HG03066 (cell line): ENCODE measurements around the gene SLC7A9.

Experiments
- ATAC-seq: cut with Tn5 transposase; IDR thresholded peaks from one replicate; pipeline ENCODE4 v1.9.1; 2021; ENCODE audit warnings: low read depth; ENCODE audit not compliant: unreplicated experiment

Gene SLC7A9

DNA sequence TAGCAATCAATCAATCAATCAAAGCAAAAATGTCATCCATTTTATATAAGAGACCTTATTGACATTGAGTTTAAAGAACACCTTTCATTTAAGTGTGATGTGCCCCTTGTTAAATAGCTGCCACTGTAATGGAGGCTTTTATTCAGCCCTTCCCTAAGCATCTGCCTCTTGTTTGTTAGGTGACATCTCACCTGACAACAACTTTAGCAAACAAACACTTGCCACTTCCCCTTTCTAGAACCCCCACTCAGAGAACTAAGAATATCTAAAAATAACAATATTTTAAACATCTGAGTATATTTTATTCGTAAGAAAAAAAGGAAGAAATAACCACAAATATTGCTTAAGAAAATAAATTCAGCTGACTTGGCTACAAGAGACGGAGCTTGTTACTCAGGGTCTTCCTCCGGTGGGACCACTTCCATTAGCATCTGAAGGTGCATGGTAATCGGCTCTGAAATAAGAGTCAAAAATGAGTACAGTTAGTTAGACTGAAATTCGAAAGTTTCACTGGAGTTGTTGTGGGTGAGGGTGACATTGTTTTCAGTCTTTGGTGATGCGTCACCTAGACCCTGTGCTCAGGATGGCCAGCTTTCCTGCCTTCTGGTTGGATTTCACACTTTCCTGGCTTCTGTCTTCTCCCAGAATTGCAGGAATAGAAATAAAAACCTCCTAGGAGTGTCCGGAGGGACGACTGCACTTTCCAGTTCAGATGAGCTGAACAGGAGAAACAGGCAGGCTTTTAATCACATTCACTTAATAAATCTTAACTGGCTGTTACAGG, 39.1 kb downstream of the SLC7A9 start:
- no peak for ATAC-seq

DNA sequence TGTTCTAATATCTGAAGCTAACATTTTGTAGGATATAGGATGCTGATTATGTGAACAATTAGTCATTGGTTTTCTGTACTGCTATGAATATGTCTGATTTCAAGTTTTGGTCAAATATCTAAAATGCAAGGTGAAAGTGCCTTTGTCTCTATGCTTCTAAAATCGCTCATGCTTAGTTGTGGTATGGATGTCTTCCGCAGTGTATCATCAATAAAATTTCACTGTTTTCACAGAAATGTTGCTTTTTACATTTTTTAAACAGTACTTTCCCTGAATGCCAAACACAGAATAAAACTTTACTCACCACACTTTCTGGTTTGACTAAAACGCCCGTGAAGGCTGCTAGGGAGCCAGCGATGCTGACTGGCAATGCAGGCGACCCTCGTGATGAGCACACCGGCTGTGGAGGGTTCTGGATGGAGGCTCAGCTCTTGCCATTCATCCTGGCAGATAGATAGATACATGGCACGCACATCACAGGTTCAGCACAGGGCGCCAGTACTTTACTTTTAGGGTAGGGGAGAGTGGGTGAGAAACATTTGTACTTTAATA, 40.1 kb downstream of the SLC7A9 start:
- no peak for ATAC-seq

- ATAC-seq = no peak
These were observed 40.8 kb downstream of the SLC7A9 start for GRCh38 chr19:32828643-32829344.

- no peak for ATAC-seq
These were observed 41.4 kb downstream of the SLC7A9 start for GRCh38 chr19:32828139-32828538.

- ATAC-seq = no peak
These were observed 44.5 kb downstream of the SLC7A9 start for GRCh38 chr19:32824916-32825608.

DNA sequence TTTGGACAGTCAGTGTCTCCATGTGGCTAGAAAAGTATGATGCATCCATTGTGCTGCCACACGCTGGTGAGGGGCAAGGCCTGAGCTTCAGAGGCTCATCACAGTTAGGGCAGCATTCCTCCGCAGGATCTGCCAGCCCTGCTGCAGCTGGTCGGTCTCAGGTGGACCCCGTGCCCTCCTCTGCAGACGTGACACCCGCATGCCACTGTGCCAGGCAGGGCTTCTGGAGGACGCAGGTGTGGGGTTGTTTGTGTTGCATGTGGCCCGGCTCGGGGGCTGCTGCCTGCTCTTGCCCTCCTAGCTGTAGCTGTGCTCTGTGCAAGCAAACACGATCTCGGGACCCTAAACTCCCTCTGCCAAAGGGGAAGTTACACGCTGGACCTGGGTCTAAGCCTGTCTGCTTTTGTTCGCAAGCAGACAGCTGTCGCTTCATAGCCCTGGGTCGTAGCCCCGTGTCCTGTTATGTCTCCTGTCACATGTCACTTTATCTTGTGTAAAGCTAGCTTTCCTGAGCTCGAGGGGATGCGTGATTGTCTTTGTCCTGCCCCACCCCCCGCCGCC, 45.3 kb downstream of the SLC7A9 start:
- no peak for ATAC-seq

DNA sequence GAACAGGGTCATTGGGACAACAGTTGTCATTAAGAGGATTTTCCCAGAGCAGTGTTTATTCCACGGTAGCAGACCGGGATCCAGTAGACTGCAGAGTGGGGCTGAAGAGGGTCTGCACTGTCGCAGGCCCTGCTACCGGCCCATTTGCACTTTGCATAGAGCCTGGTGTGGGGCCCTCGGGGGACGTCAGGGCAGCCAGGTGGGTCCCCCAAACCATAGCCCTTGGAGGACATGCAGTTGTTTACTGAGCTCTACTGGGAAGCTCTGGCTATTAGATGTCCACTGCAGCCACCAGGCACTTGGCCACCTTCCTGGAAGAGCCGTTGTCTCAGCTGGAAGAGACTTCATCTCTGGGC, 45.8 kb downstream of the SLC7A9 start:
- no peak for ATAC-seq

- ATAC-seq = no peak
These were observed 46.4 kb downstream of the SLC7A9 start for GRCh38 chr19:32822916-32823746.

DNA sequence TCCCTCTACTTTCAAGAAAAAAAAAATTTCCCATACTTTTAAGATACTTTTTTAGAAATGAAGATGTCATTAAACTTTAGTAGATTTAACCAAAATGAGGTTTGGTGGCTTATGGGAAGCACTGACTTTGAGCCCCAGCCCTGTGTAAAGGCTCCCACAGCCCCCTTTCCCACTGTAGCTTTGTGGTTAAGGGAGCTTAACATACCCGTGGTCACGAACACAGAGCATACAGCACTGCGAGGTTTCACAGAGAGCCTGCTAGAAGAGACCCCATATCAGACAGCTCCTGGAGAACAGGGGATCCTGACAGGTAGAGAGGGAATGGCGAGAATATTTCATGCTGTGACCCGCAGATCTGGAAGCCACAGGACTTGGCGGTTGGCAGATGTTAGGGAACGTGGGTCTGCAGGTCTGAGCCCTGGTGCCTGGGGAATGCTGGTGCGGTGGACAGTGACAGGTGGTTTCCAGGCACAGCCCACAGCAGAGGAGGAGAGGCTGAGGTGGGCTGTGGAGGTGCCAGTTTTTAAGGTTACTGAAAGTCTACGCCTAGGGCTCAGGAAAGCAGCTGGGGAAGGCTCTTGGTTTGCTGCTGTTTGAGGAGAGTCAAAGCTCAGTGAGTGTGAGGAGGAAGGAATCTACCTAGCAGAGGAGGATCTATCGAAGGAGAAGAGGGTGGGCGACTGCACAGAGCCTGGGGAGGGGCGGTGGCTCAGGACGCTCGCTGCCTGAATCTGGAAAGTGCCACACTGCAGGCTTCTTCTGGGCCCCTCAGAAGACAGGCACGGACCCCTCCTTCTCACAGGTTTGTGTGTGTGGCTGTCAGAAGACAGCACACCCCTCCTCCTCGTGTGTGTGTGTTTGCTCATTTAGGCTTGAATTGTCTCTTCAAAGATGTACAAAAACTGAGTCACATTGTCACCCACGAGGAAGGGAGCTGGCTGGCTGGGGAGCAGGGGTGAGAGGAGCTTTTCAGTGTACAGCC, 49.9 kb downstream of the SLC7A9 start:
- no peak for ATAC-seq

GRCh38 chr19:32818536-32818935, 51.0 kb downstream of the SLC7A9 start:
- no peak for ATAC-seq

- no peak for ATAC-seq
These were observed 51.7 kb downstream of the SLC7A9 start for GRCh38 chr19:32817569-32818476.

- ATAC-seq = no peak
These were observed 52.9 kb downstream of the SLC7A9 start for GRCh38 chr19:32816555-32817099.

DNA sequence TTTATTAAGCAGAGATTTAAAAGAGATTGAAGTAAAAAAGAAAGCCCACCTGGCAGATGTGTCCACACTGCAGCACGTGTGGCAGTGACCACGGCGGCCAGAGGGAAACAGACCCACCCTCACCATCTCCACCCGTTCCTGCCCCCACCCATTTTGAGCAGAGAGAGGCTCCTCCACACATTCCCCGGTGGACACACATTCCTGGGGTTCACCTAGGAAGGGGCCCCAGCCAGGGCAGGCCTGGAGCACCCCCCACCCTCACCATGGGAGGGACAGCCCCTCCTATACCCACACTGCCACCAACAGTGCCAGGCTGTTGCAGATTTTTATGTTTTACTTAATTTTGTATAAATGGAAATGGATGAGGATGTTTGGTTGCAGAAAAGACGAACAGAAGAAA, 54.9 kb downstream of the SLC7A9 start:
- no peak for ATAC-seq

DNA sequence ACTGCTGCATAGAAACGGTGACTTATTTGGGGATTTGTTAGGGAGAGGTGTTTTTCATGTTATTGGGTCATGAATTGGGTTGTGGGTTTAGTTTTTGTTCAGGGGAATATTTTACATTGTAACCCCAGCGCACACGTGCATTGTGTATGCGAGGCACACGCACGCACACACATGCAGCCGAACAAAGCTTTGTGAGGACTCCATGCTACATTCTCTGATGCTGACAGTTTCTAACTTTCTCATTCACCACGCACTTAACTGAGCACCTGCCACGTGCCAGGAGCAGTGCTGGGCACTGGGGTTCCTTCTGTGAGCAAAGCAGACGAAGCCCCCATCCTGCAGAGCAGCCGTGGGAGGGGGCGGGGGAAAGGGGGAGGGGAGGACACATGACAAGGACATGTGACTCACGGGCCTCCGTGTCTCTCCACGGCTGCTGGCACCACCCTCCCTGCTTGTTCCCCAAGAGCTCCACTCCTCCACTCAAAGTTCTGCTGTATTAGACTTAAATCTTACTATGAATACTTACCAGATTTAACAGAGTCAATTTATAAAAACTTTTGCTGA, 55.6 kb downstream of the SLC7A9 start:
- no peak for ATAC-seq

GRCh38 chr19:32812571-32812970, 57.0 kb downstream of the SLC7A9 start:
- no peak for ATAC-seq

GRCh38 chr19:32812036-32812435, 57.5 kb downstream of the SLC7A9 start:
- no peak for ATAC-seq

DNA sequence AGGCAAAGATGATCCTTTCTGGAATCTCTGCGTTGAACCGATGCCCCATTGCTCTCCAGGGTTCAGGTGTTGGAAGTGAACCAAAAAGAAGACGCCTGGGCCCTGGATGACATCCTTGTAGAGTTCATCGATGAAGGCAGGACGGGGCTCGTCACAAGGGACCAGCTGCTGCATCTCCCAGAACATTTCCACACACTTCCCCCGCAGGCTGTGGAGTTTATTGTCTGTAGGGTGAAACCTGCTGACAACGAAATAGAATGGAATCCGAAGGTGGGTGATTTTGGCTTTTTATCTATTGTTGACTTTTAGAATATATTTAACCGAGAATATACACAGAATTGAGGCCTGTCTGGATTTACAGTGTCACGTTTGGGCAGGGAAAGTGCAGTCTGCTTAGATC, 58.4 kb downstream of the SLC7A9 start:
- no peak for ATAC-seq
